ENCODE measurements around the gene THSD7A. TPM values are rescaled to one million over a fixed set of nuclear protein-coding genes. Genes with fewer than 3 reads are reported as not detected.

Gene THSD7A
- total and polyA plus RNA-seq, 7 donors, result 0.06 to 1.4 (median 0.21) TPM

DNA sequence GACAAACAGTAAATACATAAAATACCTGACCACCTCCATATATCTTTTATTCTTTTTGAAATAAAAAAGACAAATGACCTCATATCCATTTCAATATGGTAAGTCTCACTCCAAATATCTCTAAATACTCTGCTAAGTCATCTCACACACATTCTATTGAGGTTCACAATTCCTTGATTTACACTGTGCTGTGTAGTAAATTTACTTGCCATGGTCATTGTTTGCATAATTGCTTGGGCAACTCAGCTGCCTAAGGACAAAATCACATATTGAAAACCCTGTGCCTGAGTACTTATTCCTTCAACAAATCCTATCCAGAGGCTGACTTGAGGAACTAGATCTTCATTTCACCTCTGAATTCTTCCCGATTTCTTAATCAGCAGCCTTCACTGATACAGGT, 176.4 kb downstream of the THSD7A start:
- no peak for ATAC-seq
- intact Hi-C loops (cut with DNase I), result no loop called here
- DNase-seq, result no peak
- no peaks in the 10 kb centered on the region for H3K27me3 ChIP-seq (ENCODE audit: insufficient read depth in 3 of 3, low read length in 2 of 3)
- WGBS, 3 donors, result 93 to 97% (median 97%) methylated on average over 1 of the region's 1 CpG
- no peaks in the 10 kb centered on the region for H3K36me3 ChIP-seq (ENCODE audit: insufficient read depth in 1 of 2, low read depth in 1 of 2)
- H3K4me1 ChIP-seq, result no peaks in the 10 kb centered on the region
- TF ChIP-seq, protein P1, sequence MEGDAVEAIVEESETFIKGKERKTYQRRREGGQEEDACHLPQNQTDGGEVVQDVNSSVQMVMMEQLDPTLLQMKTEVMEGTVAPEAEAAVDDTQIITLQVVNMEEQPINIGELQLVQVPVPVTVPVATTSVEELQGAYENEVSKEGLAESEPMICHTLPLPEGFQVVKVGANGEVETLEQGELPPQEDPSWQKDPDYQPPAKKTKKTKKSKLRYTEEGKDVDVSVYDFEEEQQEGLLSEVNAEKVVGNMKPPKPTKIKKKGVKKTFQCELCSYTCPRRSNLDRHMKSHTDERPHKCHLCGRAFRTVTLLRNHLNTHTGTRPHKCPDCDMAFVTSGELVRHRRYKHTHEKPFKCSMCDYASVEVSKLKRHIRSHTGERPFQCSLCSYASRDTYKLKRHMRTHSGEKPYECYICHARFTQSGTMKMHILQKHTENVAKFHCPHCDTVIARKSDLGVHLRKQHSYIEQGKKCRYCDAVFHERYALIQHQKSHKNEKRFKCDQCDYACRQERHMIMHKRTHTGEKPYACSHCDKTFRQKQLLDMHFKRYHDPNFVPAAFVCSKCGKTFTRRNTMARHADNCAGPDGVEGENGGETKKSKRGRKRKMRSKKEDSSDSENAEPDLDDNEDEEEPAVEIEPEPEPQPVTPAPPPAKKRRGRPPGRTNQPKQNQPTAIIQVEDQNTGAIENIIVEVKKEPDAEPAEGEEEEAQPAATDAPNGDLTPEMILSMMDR (IDR thresholded peaks at IDR 0.05), result no peak
- no peaks in the 10 kb centered on the region for H3K9me3 ChIP-seq
- no peak overlapping the region for H3K4me3 ChIP-seq
- no peak overlapping the region for H3K27ac ChIP-seq

GRCh38 chr7:11655163-11655562, 176.8 kb downstream of the THSD7A start:
- H3K27me3 ChIP-seq (ENCODE audit: insufficient read depth in 3 of 3, low read length in 2 of 3), result no peaks in the 10 kb centered on the region
- ATAC-seq, result no peak
- no peaks in the 10 kb centered on the region for H3K4me1 ChIP-seq
- TF ChIP-seq, protein P1 (IDR thresholded peaks at IDR 0.05), result no peak
- DNase-seq, result no peak
- no peak overlapping the region for H3K27ac ChIP-seq
- no peak overlapping the region for H3K4me3 ChIP-seq
- no peaks in the 10 kb centered on the region for H3K9me3 ChIP-seq
- no peaks in the 10 kb centered on the region for H3K36me3 ChIP-seq (ENCODE audit: insufficient read depth in 1 of 2, low read depth in 1 of 2)
- intact Hi-C loops (cut with DNase I), result no loop called here

DNA sequence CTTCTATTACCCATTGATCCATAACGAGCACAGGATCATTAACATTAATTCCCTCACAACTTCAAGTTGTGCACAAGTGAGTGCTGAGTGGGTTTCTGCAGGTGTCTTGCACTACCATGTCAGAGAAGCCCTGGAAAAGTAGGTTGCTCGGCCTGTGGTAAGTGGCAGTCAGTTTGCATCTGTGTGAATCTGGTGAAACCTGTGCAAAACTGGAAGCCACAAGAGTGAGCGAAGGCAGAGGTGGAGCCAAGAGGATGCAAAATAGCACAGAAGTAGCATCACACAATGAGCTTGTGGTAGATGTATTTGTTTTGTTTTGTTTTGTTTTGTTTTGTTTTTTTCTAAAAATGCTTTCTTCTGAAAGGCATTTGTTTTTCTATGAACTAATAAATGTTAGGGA, 181.5 kb downstream of the THSD7A start:
- 88 to 89% (median 88%) methylated on average over 3 of the region's 3 CpGs for WGBS, 3 donors
- Histone ChIP-seq H3K27me3 (ENCODE audit: insufficient read depth in 3 of 3, low read length in 2 of 3) (no peaks in the 10 kb centered on the region), H3K4me3 (no peak overlapping the region), H3K4me1 (no peaks in the 10 kb centered on the region), H3K36me3 (ENCODE audit: insufficient read depth in 1 of 2, low read depth in 1 of 2) (no peaks in the 10 kb centered on the region), H3K9me3 (no peaks in the 10 kb centered on the region), H3K27ac (no peak overlapping the region)
- intact Hi-C loops (cut with DNase I), result no loop called here
- DNase-seq, result no peak
- TF ChIP-seq, protein P1 (IDR thresholded peaks at IDR 0.05), result no peak
- no peak for ATAC-seq

DNA sequence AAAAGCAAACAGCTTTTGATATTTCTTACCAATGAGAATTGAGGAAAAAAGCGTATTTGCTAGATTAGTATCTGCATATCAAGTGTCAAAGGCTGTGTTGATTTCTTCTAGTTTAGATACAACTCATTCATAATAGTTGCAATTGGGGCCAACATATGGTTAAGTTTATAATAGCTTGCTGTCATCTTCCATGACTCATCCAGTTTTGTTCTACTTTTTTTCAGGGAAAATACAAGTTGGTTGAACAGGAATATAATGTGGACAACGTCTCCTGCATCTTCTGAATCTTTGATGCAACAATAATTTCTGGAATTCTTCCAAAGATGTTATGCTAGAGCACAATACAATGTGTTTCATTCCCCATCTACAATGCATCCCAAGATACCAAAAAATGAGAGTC, 182.0 kb downstream of the THSD7A start:
- Histone ChIP-seq H3K27me3 (ENCODE audit: insufficient read depth in 3 of 3, low read length in 2 of 3) (no peaks in the 10 kb centered on the region), H3K4me3 (no peak overlapping the region), H3K36me3 (ENCODE audit: insufficient read depth in 1 of 2, low read depth in 1 of 2) (no peaks in the 10 kb centered on the region), H3K27ac (no peak overlapping the region), H3K4me1 (no peaks in the 10 kb centered on the region), H3K9me3 (no peaks in the 10 kb centered on the region)
- ATAC-seq (no peak), DNase-seq (no peak)
- intact Hi-C loops (cut with DNase I), result no loop called here
- WGBS, 3 donors, result 61 to 67% (median 62%) methylated on average over 2 of the region's 2 CpGs
- TF ChIP-seq, protein P1 (IDR thresholded peaks at IDR 0.05), result no peak

- no peak for DNase-seq
- H3K27ac ChIP-seq, result no peak overlapping the region
- TF ChIP-seq, protein P1 (IDR thresholded peaks at IDR 0.05), result no peak
- intact Hi-C loops (cut with DNase I), result no loop called here
- no peaks in the 10 kb centered on the region for H3K4me1 ChIP-seq
- no peaks in the 10 kb centered on the region for H3K36me3 ChIP-seq (ENCODE audit: insufficient read depth in 1 of 2, low read depth in 1 of 2)
- no peak overlapping the region for H3K4me3 ChIP-seq
- H3K27me3 ChIP-seq (ENCODE audit: insufficient read depth in 3 of 3, low read length in 2 of 3), result no peaks in the 10 kb centered on the region
- ATAC-seq, result no peak
- no peaks in the 10 kb centered on the region for H3K9me3 ChIP-seq
These were observed 183.0 kb downstream of the THSD7A start for GRCh38 chr7:11648980-11649379.

Measured in psoas muscle (tissue), 8 donors.